GM12865 (cell line): Measurements from ENCODE around the gene PTPRA.

Source experiments
- DNase-seq: peaks from one replicate; pipeline ENCODE4 v3.0.0; 2010; ENCODE audit warnings: low read depth
- H3K4me3 ChIP-seq: 2 replicates; pipeline ENCODE4 v1.5.1; 2011; ENCODE audit warnings: mild to moderate bottlenecking, low read depth, low read length, control low read depth
- CTCF ChIP-seq: IDR thresholded peaks from 2 replicates; pipeline ENCODE4 v1.5.1; 2011; ENCODE audit warnings: low read length, control low read depth, low read depth, inconsistent platforms; ENCODE audit not compliant: insufficient read depth; ENCODE audit errors: missing control alignments

Gene PTPRA

GRCh38 chr20:2921506-2921905 is 48.2 kb downstream of the PTPRA start:
- no peak for DNase-seq
- no peak overlapping the region for H3K4me3 ChIP-seq
- TF ChIP-seq CTCF = no peak

DNA sequence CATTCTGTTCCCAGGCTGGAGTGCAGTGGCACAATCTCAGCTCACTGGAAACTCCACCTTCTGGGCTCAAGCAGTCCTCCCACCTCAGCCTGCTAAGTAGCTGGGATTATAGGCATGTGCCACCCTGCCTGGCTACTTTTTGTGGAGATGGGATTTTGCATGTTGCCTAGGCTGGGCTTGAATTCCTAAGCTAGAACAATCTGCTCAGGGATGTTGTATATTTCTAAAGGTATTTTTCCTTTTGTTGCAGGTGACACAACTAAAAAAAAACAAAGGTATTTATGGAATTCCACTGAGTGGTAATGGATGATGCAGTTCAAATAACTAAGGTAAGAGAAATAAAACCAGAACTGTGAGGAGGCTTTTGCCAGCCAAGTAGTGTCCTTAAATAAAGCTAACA is 49.7 kb downstream of the PTPRA start:
- no peak for TF ChIP-seq CTCF

DNA sequence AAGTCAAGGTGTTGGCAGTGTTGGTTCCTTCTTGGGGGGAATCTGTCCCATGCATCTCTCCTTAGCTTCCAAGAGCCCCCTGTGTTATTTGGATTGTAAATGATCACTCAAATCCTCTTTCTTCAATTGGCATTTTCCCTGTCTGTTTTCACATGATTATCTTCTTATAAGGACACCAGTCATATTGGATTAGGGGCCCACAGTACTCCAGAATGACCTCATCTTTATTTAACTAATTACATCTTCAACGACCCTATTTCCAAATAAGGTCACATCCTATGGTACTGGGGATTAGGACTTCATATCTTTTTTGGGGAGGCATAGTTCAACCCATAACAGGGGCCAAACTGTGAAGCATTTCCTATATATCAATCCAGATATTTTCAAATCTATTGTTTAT is 57.3 kb downstream of the PTPRA start:
- no peak overlapping the region for H3K4me3 ChIP-seq
- TF ChIP-seq CTCF = no peak
- no peak for DNase-seq

More for the DNA sequence above, 49.7 kb downstream of the PTPRA start:
- no peak overlapping the region for H3K4me3 ChIP-seq
- no peak for DNase-seq

- no peak for TF ChIP-seq CTCF
- DNase-seq = no peak
- H3K4me3 ChIP-seq = no peak overlapping the region
Observed at GRCh38 chr20:2932498-2932897, 59.2 kb downstream of the PTPRA start.

DNA sequence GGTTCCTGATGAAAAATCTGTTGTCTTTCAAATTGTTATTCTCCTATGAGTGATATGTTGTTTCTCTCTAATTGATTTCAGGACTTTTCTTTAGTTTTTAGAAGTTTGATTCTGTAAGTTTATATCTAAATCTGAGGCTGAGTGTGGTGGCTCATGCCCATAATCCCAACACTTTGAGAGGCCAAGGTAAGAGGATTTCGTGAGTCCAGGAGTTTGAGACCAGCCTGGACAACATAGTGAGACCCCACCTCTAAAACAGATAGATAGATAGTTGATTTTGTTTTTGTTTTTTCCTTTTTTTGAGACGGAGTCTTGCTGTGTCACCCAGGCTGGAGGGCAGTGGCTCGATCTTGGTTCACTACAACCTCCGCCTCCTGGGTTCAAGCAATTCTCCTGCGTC is 64.6 kb downstream of the PTPRA start:
- no peak for DNase-seq
- H3K4me3 ChIP-seq = no peak overlapping the region
- no peak for TF ChIP-seq CTCF

GRCh38 chr20:2942439-2942838 is 69.2 kb downstream of the PTPRA start:
- H3K4me3 ChIP-seq = no peak overlapping the region
- DNase-seq = no peak
- TF ChIP-seq CTCF = no peak
